ENCODE results near the gene LAMTOR5.

LAMTOR5 gene

GRCh38 chr1:110387048-110387754 lies 20.3 kb downstream of the LAMTOR5 start:
- Histone ChIP-seq H3K27ac (ENCODE audit: low read depth, low read length) (peak overlapping the region; percentile 99), H3K4me1 (ENCODE audit: control insufficient read depth, low read length) (peaks cover 73% of the 10 kb centered on the region), H3K9me2 (replicated peaks; ENCODE audit: control insufficient read depth, low read length) (no peaks in the 10 kb centered on the region), H3K27me3 (ENCODE audit: control insufficient read depth, low read length) (no peaks in the 10 kb centered on the region), H3K4me2 (ENCODE audit: low read length) (peak overlapping the region; percentile 81), H4K20me1 (ENCODE audit: control insufficient read depth, insufficient read depth, low read depth, low read length) (no peaks in the 10 kb centered on the region), H3K36me3 (ENCODE audit: control insufficient read depth, low read length) (peaks cover 38% of the 10 kb centered on the region), H3K9me3 (ENCODE audit: control insufficient read depth, insufficient read depth, low read length) (no peaks in the 10 kb centered on the region), H3F3A (ENCODE audit: control insufficient read depth, insufficient read depth) (peaks cover 37% of the 10 kb centered on the region), H3K4me3 (ENCODE audit: low read length) (peak overlapping the region; percentile 64), H3K79me2 (ENCODE audit: control insufficient read depth, low read length) (peaks cover 4% of the 10 kb centered on the region; the same call in 1 of the 2 replicates)
- TF ChIP-seq EZH2phosphoT487 (IDR thresholded peaks at IDR 0.05; ENCODE audit: borderline replicate concordance, low read length) (no peak), CTCF (IDR thresholded peaks at IDR 0.05; ENCODE audit: low read depth, low read length, poor library complexity, severe bottlenecking) (no peak)

- H3K79me2 ChIP-seq (ENCODE audit: control insufficient read depth, low read length) = peaks cover 4% of the 10 kb centered on the region; the same call in 1 of the 2 replicates
- TF ChIP-seq CTCF (IDR thresholded peaks at IDR 0.05; ENCODE audit: low read depth, low read length, poor library complexity, severe bottlenecking) (no peak), EZH2phosphoT487 (IDR thresholded peaks at IDR 0.05; ENCODE audit: borderline replicate concordance, low read length) (no peak)
- no peaks in the 10 kb centered on the region for H3K27me3 ChIP-seq (ENCODE audit: control insufficient read depth, low read length)
- peak overlapping the region; percentile 81 for H3K4me2 ChIP-seq (ENCODE audit: low read length)
- no peaks in the 10 kb centered on the region for H3K9me3 ChIP-seq (ENCODE audit: control insufficient read depth, insufficient read depth, low read length)
- H3K4me3 ChIP-seq (ENCODE audit: low read length) = peak overlapping the region; percentile 64
- H3F3A ChIP-seq (ENCODE audit: control insufficient read depth, insufficient read depth) = peaks cover 48% of the 10 kb centered on the region
- H4K20me1 ChIP-seq (ENCODE audit: control insufficient read depth, insufficient read depth, low read depth, low read length) = no peaks in the 10 kb centered on the region
- H3K9me2 ChIP-seq (replicated peaks; ENCODE audit: control insufficient read depth, low read length) = no peaks in the 10 kb centered on the region
- peaks cover 92% of the 10 kb centered on the region for H3K4me1 ChIP-seq (ENCODE audit: control insufficient read depth, low read length)
- peaks cover 48% of the 10 kb centered on the region for H3K36me3 ChIP-seq (ENCODE audit: control insufficient read depth, low read length)
- peak overlapping the region; percentile 99 for H3K27ac ChIP-seq (ENCODE audit: low read depth, low read length)
Measured at GRCh38 chr1:110385369-110385768, 22.1 kb downstream of the LAMTOR5 start.

GRCh38 chr1:110384581-110385321 lies 22.7 kb downstream of the LAMTOR5 start:
- Histone ChIP-seq H3K4me3 (ENCODE audit: low read length) (peak overlapping the region; percentile 64), H3F3A (ENCODE audit: control insufficient read depth, insufficient read depth) (peaks cover 51% of the 10 kb centered on the region), H3K27me3 (ENCODE audit: control insufficient read depth, low read length) (no peaks in the 10 kb centered on the region), H3K4me2 (ENCODE audit: low read length) (peak overlapping the region; percentile 81), H3K9me2 (replicated peaks; ENCODE audit: control insufficient read depth, low read length) (no peaks in the 10 kb centered on the region), H4K20me1 (ENCODE audit: control insufficient read depth, insufficient read depth, low read depth, low read length) (no peaks in the 10 kb centered on the region), H3K27ac (ENCODE audit: low read depth, low read length) (peak overlapping the region; percentile 99), H3K79me2 (ENCODE audit: control insufficient read depth, low read length) (peaks cover 4% of the 10 kb centered on the region; the same call in 1 of the 2 replicates), H3K4me1 (ENCODE audit: control insufficient read depth, low read length) (peaks cover 98% of the 10 kb centered on the region), H3K36me3 (ENCODE audit: control insufficient read depth, low read length) (peaks cover 51% of the 10 kb centered on the region), H3K9me3 (ENCODE audit: control insufficient read depth, insufficient read depth, low read length) (no peaks in the 10 kb centered on the region)
- TF ChIP-seq CTCF (IDR thresholded peaks at IDR 0.05; ENCODE audit: low read depth, low read length, poor library complexity, severe bottlenecking) (no peak), EZH2phosphoT487 (IDR thresholded peaks at IDR 0.05; ENCODE audit: borderline replicate concordance, low read length) (no peak)

Data from DOHH2 (cell line).